GM23338 (cell line): Measurements from ENCODE around the gene RBMS2. TPM values are rescaled to one million over a fixed set of nuclear protein-coding genes. Genes with fewer than 3 reads are reported as not detected.

Experiments
- ATAC-seq: fragments of 200-7000 bp; cut with Tn5 transposase; 3 replicates; pipeline ENCODE4 v1.9.1; 2020
- DNase-seq: peaks from one replicate; pipeline ENCODE4 v3.0.0-alpha.2; 2015; ENCODE audit warnings: low spot score
- H2AFZ ChIP-seq: fragments of 200-600 bp; sonication (generic); 2 replicates; pipeline ENCODE4 v1.8.0; 2016; ENCODE audit warnings: antibody characterized with exemption, mild to moderate bottlenecking, moderate library complexity
- H3F3A ChIP-seq: fragments of 200-600 bp; sonication (generic); replicated peaks from 2 replicates; pipeline ENCODE4 v1.8.0; 2017; ENCODE audit warnings: antibody characterized with exemption, mixed run types, low read depth
- H3K27ac ChIP-seq: fragments of 200-600 bp; sonication (generic); 2 replicates; pipeline ENCODE4 v1.6.1; 2016; ENCODE audit warnings: low read depth
- H3K27me3 ChIP-seq: fragments of 200-600 bp; sonication (generic); 2 replicates; pipeline ENCODE4 v1.8.0; 2016; ENCODE audit warnings: mild to moderate bottlenecking, mixed run types, moderate library complexity; ENCODE audit not compliant: insufficient read depth
- H3K36me3 ChIP-seq: fragments of 200-600 bp; sonication (generic); 2 replicates; pipeline ENCODE4 v1.8.0; 2016; ENCODE audit warnings: mild to moderate bottlenecking; ENCODE audit not compliant: insufficient read depth
- H3K4me1 ChIP-seq: fragments of 200-600 bp; sonication (generic); 2 replicates; pipeline ENCODE4 v1.8.0; 2016; ENCODE audit warnings: mild to moderate bottlenecking, moderate library complexity; ENCODE audit not compliant: insufficient read depth
- H3K4me2 ChIP-seq: fragments of 200-600 bp; sonication (generic); 2 replicates; pipeline ENCODE4 v1.7.1; 2017; ENCODE audit warnings: mixed run types
- H3K4me3 ChIP-seq: fragments of 200-600 bp; sonication (generic); 2 replicates; pipeline ENCODE4 v1.6.1; 2016; ENCODE audit warnings: mixed run types
- H3K79me2 ChIP-seq: fragments of 200-600 bp; sonication (generic); replicated peaks from 2 replicates; pipeline ENCODE4 v1.8.0; 2017; ENCODE audit warnings: mild to moderate bottlenecking; ENCODE audit not compliant: insufficient read depth
- H3K9me2 ChIP-seq: fragments of 200-600 bp; sonication (generic); 2 replicates; pipeline ENCODE4 v1.8.0; 2017; ENCODE audit not compliant: insufficient read depth
- H4K20me1 ChIP-seq: fragments of 200-600 bp; sonication (generic); replicated peaks from 2 replicates; pipeline ENCODE4 v1.8.0; 2017; ENCODE audit warnings: mild to moderate bottlenecking; ENCODE audit not compliant: insufficient read depth
- H3K27ac Mint-ChIP-seq: 2 replicates; pipeline ENCODE4 v1.8.0; 2020; ENCODE audit warnings: inconsistent platforms, mild to moderate bottlenecking, moderate library complexity, mixed read lengths
- H3K27me3 Mint-ChIP-seq: 3 replicates; pipeline ENCODE4 v1.8.0; 2022; ENCODE audit warnings: low read depth, mild to moderate bottlenecking, moderate library complexity, mixed read lengths, inconsistent platforms; ENCODE audit not compliant: insufficient read depth, poor library complexity
- H3K36me3 Mint-ChIP-seq: 3 replicates; pipeline ENCODE4 v1.8.0; 2021; ENCODE audit warnings: low read depth, mild to moderate bottlenecking, inconsistent platforms, moderate library complexity, mixed read lengths
- H3K4me1 Mint-ChIP-seq: 3 replicates; pipeline ENCODE4 v1.8.0; 2020; ENCODE audit warnings: mild to moderate bottlenecking, inconsistent platforms, mixed read lengths
- H3K4me3 Mint-ChIP-seq: 3 replicates; pipeline ENCODE4 v1.8.0; 2021; ENCODE audit warnings: moderate library complexity, mild to moderate bottlenecking, inconsistent platforms, mixed read lengths
- H3K9me3 Mint-ChIP-seq: 3 replicates; pipeline ENCODE4 v1.8.0; 2020; ENCODE audit warnings: moderate library complexity, mild to moderate bottlenecking, inconsistent platforms, mixed read lengths
- CREB1 ChIP-seq: fragments of 250-450 bp; sonication (Bioruptor Pico); IDR thresholded peaks from 2 replicates; pipeline ENCODE4 v1.5.0; 2020; ENCODE audit warnings: low read depth, mild to moderate bottlenecking, moderate library complexity
- CTCF ChIP-seq, 2 experiments: fragments of 200-600 bp in 1 of 2; sonication (generic) in 1 of 2; conservative IDR thresholded peaks; 2 replicates each; pipeline versions ENCODE4 v1.5.1 to v1.6.1; 2016 to 2017; ENCODE audit warnings: antibody characterized with exemption in 2 of 2, low read depth in 2 of 2, mild to moderate bottlenecking in 2 of 2, moderate library complexity in 1 of 2
- ETS1 ChIP-seq: IDR thresholded peaks from 2 replicates; pipeline ENCODE4 v1.6.1; 2016; ENCODE audit warnings: antibody characterized with exemption
- EZH2 ChIP-seq: fragments of 200-600 bp; sonication (generic); IDR thresholded peaks from one replicate; pipeline ENCODE4 v1.8.0; 2017; ENCODE audit warnings: antibody characterized with exemption, mild to moderate bottlenecking, low read depth; ENCODE audit not compliant: unreplicated experiment
- EZH2phosphoT487 ChIP-seq: fragments of 200-600 bp; sonication (generic); IDR thresholded peaks from one replicate; pipeline ENCODE4 v1.8.1; 2018; ENCODE audit warnings: antibody characterized with exemption; ENCODE audit not compliant: unreplicated experiment
- JUNB ChIP-seq: IDR thresholded peaks from one replicate; pipeline ENCODE4 v1.6.1; 2016; ENCODE audit warnings: antibody characterized with exemption; ENCODE audit not compliant: unreplicated experiment
- NANOG ChIP-seq: IDR thresholded peaks from 2 replicates; pipeline ENCODE4 v1.6.1; 2016; ENCODE audit warnings: antibody characterized with exemption, borderline replicate concordance
- POLR2AphosphoS5 ChIP-seq: IDR thresholded peaks from 2 replicates; pipeline ENCODE4 v1.6.1; 2016; ENCODE audit warnings: antibody characterized with exemption, low read depth
- REST ChIP-seq: IDR thresholded peaks from one replicate; pipeline ENCODE4 v1.6.1; 2018; ENCODE audit warnings: antibody characterized with exemption; ENCODE audit not compliant: unreplicated experiment
- STAT1 ChIP-seq: IDR thresholded peaks from one replicate; pipeline ENCODE4 v1.6.1; 2016; ENCODE audit warnings: antibody characterized with exemption; ENCODE audit not compliant: unreplicated experiment
- ZNF114 ChIP-seq: fragments of 250-450 bp; sonication (Bioruptor Pico); IDR thresholded peaks from 2 replicates; pipeline ENCODE4 v1.5.0; 2020; ENCODE audit warnings: mild to moderate bottlenecking, moderate library complexity
- ZNF331 ChIP-seq: fragments of 250-450 bp; sonication (Bioruptor Pico); IDR thresholded peaks from 2 replicates; pipeline ENCODE4 v1.5.0; 2020; ENCODE audit warnings: low read depth, mild to moderate bottlenecking, moderate library complexity
- ZNF462 ChIP-seq: fragments of 250-450 bp; sonication (Bioruptor Pico); IDR thresholded peaks from 2 replicates; pipeline ENCODE4 v1.5.0; 2020; ENCODE audit warnings: mild to moderate bottlenecking, moderate library complexity
- polyA plus RNA-seq: library from polyadenylated mRNA; unstranded; fragments of >200 nt; fragmentation: Nextera tagmentation; extraction: Ambion mirVana; gene quantifications from 2 replicates; pipeline ENCODE4 v1.2.1, GENCODE V29; 2016
- total RNA-seq: library from RNA; depleted of rRNA; stranded (reverse); fragments of >200 nt; shearing (Covaris generic); gene quantifications from 2 replicates; pipeline ENCODE4 v1.2.3, GENCODE V29; 2014

RBMS2 gene
- total and polyA plus RNA-seq, 2 experiments from 2014 or later, result 9.2 to 16.8 TPM

- Mint-ChIP-seq H3K9me3 (peaks cover 13% of the 10 kb centered on the region), H3K36me3 (peaks cover 9% of the 10 kb centered on the region), H3K27me3 (peaks cover 35% of the 10 kb centered on the region), H3K27ac (no peak overlapping the region), H3K4me3 (no peak overlapping the region), H3K4me1 (peaks cover 11% of the 10 kb centered on the region)
- peaks cover 5% of the 10 kb centered on the region; the same call in 1 of the 2 replicates for H3K79me2 ChIP-seq
- no peak overlapping the region for H3K27ac ChIP-seq
- no peak overlapping the region for H3K4me3 ChIP-seq
- no peaks in the 10 kb centered on the region for H3K36me3 ChIP-seq
- DNase-seq (no peak), ATAC-seq (no peak)
- H3K27me3 ChIP-seq, result peaks cover 29% of the 10 kb centered on the region
- peaks cover 8% of the 10 kb centered on the region for H4K20me1 ChIP-seq
- no peak for TF ChIP-seq CTCF (conservative IDR thresholded peaks at IDR 0.05; ENCODE audit: low read depth in 2 of 2)
- no peak for TF ChIP-seq POLR2AphosphoS5
- no peak for TF ChIP-seq STAT1
- no peak for TF ChIP-seq JUNB
- no peak for TF ChIP-seq EZH2
- no peak for TF ChIP-seq REST
- TF ChIP-seq ZNF462 (CRISPR knock-in tag), result no peak
- TF ChIP-seq EZH2phosphoT487, result no peak
- no peak for TF ChIP-seq CREB1 (CRISPR knock-in tag)
- no peak for TF ChIP-seq ZNF114
- no peak for TF ChIP-seq ETS1
- TF ChIP-seq NANOG, result no peak
- no peak for TF ChIP-seq ZNF331
- H3K9me2 ChIP-seq, result peaks cover 5% of the 10 kb centered on the region; the same call in 1 of the 2 replicates
- no peak overlapping the region for H2AFZ ChIP-seq
- H3K4me2 ChIP-seq, result no peak overlapping the region
- no peaks in the 10 kb centered on the region for H3K4me1 ChIP-seq
- no peaks in the 10 kb centered on the region for H3F3A ChIP-seq
Observed at GRCh38 chr12:56484566-56484965, 37.1 kb upstream of the RBMS2 start.
